Smooth muscle cell (in vitro differentiated cells): Measurements from ENCODE around the gene RNF2. TPM values are rescaled to one million over a fixed set of nuclear protein-coding genes. Genes with fewer than 3 reads are reported as not detected.
"Not testable (repeated sequence)": the region's sequence is repeated elsewhere in the genome, so short reads cannot be mapped to it uniquely, and the experiment has no call there.

ENCODE experiments used
- DNase-seq: peaks from one replicate; lab custom pipeline; 2025; ENCODE audit not compliant: unreplicated experiment; lab: John Stamatoyannopoulos, UW
- H2AFZ ChIP-seq: fragments of 200-600 bp; sonication (generic); 2 replicates; pipeline ENCODE4 v1.6.0; 2016; ENCODE audit warnings: antibody characterized with exemption, low read depth, mild to moderate bottlenecking
- H3F3A ChIP-seq: fragments of 200-600 bp; sonication (generic); 2 replicates; pipeline ENCODE4 v1.6.0; 2017; ENCODE audit warnings: antibody characterized with exemption, low read depth
- H3K27ac ChIP-seq: fragments of 200-600 bp; sonication (generic); 2 replicates; pipeline ENCODE4 v1.5.1; 2016; ENCODE audit warnings: low read depth, mild to moderate bottlenecking
- H3K27me3 ChIP-seq: fragments of 200-600 bp; sonication (generic); 2 replicates; pipeline ENCODE4 v1.6.1; 2016; ENCODE audit warnings: low read depth, mild to moderate bottlenecking
- H3K36me3 ChIP-seq: fragments of 200-600 bp; sonication (generic); 2 replicates; pipeline ENCODE4 v1.5.1; 2016; ENCODE audit warnings: low read depth
- H3K4me1 ChIP-seq: fragments of 200-600 bp; sonication (generic); 2 replicates; pipeline ENCODE4 v1.5.1; 2016; ENCODE audit warnings: low read depth
- H3K4me2 ChIP-seq: fragments of 200-600 bp; sonication (generic); 2 replicates; pipeline ENCODE4 v1.6.0; 2016; ENCODE audit warnings: mild to moderate bottlenecking
- H3K4me3 ChIP-seq: fragments of 200-600 bp; sonication (generic); 2 replicates; pipeline ENCODE4 v1.5.1; 2016; ENCODE audit warnings: mild to moderate bottlenecking
- H3K79me2 ChIP-seq: fragments of 200-600 bp; sonication (generic); 2 replicates; pipeline ENCODE4 v1.6.0; 2016; ENCODE audit warnings: low read depth, mild to moderate bottlenecking
- H3K9ac ChIP-seq: fragments of 200-600 bp; sonication (generic); 2 replicates; pipeline ENCODE4 v1.6.0; 2016; ENCODE audit warnings: low read depth
- H3K9me3 ChIP-seq: fragments of 200-600 bp; sonication (generic); replicated peaks from 2 replicates; pipeline ENCODE4 v1.5.1; 2016; ENCODE audit warnings: low read depth
- H4K20me1 ChIP-seq: fragments of 200-600 bp; sonication (generic); 2 replicates; pipeline ENCODE4 v1.6.0; 2016; ENCODE audit warnings: low read depth
- WGBS: methylation state at CpG from one replicate; pipeline ENCODE4 v1.1.7; 2016; ENCODE audit warnings: low lambda C conversion rate; 5-methylcytosine and 5-hydroxymethylcytosine counted together
- polyA plus RNA-seq: library from polyadenylated mRNA; unstranded; fragments of >200 nt; fragmentation: Nextera tagmentation; extraction: Ambion mirVana; gene quantifications from 2 replicates; pipeline ENCODE4 v1.2.1, GENCODE V29; 2016
- total RNA-seq: library from RNA; depleted of rRNA; stranded (reverse); fragments of >200 nt; gene quantifications from 2 replicates; pipeline ENCODE4 v1.2.3, GENCODE V29; 2014
- TF ChIP-seq, protein P1 (sequence below): fragments of 200-600 bp; sonication (generic); IDR thresholded peaks from 2 replicates; pipeline ENCODE4 v1.5.1; 2017; ENCODE audit warnings: borderline replicate concordance, mild to moderate bottlenecking, antibody characterized with exemption; ENCODE audit not compliant: insufficient read depth, poor library complexity, severe bottlenecking

RNF2 gene
- total and polyA plus RNA-seq, 2 experiments from 2014 or later = 34.6 to 41.2 TPM

DNA sequence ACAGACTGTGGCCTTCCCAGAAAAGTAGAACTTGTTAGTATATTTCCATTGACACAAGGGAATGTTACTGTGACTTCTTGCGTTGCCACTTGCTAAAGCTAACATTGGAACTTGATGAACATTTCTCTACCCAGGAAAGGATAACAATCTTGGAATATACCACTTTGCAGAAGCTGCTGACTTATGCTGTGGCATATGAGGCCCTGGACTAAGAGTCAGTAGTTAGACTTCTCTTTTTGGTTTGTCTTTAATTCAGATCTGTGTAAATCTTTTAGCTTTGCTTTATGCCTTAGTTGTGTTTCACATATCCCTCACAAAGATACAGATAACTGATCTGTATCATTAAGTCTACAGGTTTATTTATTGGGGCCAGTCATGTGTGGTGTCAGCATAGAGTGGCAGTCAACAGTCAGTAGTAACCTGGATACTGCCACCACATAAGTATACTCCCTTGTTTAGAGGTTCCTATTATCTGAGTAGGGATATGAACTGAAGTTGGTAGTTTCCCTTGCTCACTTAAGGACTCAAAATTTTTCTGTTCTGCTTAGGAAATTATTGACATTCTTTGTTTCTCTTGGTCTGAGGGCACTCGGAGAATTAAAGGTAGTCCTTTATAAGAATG is 14.7 kb downstream of the RNF2 start:
- no peak overlapping the region for H2AFZ ChIP-seq
- no peak overlapping the region for H3K9ac ChIP-seq
- DNase-seq = no peak
- no peaks in the 10 kb centered on the region for H3K9me3 ChIP-seq
- H3K79me2 ChIP-seq = peaks cover 98% of the 10 kb centered on the region
- H3F3A ChIP-seq = no peaks in the 10 kb centered on the region
- H4K20me1 ChIP-seq = peaks cover 98% of the 10 kb centered on the region
- H3K4me1 ChIP-seq = peaks cover 17% of the 10 kb centered on the region
- H3K4me3 ChIP-seq = no peak overlapping the region
- H3K27ac ChIP-seq = no peak overlapping the region
- no peaks in the 10 kb centered on the region for H3K27me3 ChIP-seq
- H3K4me2 ChIP-seq = no peak overlapping the region
- TF ChIP-seq, protein P1, sequence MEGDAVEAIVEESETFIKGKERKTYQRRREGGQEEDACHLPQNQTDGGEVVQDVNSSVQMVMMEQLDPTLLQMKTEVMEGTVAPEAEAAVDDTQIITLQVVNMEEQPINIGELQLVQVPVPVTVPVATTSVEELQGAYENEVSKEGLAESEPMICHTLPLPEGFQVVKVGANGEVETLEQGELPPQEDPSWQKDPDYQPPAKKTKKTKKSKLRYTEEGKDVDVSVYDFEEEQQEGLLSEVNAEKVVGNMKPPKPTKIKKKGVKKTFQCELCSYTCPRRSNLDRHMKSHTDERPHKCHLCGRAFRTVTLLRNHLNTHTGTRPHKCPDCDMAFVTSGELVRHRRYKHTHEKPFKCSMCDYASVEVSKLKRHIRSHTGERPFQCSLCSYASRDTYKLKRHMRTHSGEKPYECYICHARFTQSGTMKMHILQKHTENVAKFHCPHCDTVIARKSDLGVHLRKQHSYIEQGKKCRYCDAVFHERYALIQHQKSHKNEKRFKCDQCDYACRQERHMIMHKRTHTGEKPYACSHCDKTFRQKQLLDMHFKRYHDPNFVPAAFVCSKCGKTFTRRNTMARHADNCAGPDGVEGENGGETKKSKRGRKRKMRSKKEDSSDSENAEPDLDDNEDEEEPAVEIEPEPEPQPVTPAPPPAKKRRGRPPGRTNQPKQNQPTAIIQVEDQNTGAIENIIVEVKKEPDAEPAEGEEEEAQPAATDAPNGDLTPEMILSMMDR = no peak
- no peaks in the 10 kb centered on the region for H3K36me3 ChIP-seq
- WGBS = 97% methylated on average over 2 of the region's 2 CpGs

DNA sequence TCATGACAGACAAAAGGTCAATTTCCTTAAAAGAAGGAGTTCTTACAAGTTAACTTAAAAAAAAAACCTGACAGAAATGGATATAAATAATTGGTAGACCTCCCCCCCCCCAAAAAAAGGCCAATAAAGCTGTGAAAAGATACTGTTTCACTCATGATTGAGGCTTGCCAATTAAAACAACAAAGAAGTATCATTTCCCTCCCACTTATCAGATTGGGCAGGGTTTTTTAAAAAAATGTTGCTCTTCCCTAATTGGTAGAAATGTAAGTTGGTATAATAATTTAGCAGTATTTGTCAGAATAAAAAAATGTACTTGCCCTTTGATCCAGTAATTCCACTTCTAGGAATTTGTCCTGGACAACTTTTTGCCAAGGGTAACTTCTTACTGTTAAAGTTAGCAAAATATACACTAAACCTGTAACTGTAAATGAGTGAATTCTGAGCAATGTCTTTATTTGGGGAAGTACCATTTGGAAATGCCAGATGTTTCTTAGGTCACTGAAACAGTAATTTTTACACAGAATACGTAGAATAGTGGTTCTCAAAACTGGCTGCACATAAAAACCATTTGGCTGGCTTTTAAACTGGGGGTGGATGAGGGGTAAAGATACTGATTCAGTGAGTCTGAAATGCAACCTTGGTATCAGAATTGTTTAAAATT is 17.5 kb downstream of the RNF2 start:
- H3K4me1 ChIP-seq = peaks cover 12% of the 10 kb centered on the region
- H3K9me3 ChIP-seq = no peaks in the 10 kb centered on the region
- H3K27me3 ChIP-seq = no peaks in the 10 kb centered on the region
- no peak overlapping the region for H2AFZ ChIP-seq
- TF ChIP-seq, protein P1 = no peak
- H3K27ac ChIP-seq = no peak overlapping the region
- H3K79me2 ChIP-seq = peaks cover 96% of the 10 kb centered on the region
- no peak overlapping the region for H3K4me3 ChIP-seq
- H3K36me3 ChIP-seq = no peaks in the 10 kb centered on the region
- no peak for DNase-seq
- 83% methylated on average over 1 of the region's 1 CpG for WGBS
- no peak overlapping the region for H3K9ac ChIP-seq
- H3F3A ChIP-seq = no peaks in the 10 kb centered on the region
- peaks cover 95% of the 10 kb centered on the region for H4K20me1 ChIP-seq
- no peak overlapping the region for H3K4me2 ChIP-seq

DNA sequence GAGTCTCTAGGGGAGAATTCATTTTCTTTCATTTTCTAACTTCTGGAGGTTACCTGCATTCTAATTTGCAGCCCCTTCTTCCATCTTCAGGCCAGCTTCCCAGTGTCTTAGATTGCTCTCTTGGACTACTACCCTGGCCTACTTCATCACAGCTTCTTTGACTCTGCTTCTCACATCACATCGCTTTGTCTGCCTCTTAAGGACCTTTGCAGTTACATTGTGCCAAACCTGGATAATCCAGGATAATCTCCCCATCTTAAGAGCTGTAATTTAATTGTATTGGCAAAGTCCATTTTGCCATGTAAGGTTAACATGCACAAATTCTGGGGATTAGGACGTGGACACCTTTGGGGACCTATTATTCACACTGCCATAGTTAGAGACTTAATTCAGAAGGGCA is 18.4 kb downstream of the RNF2 start:
- Histone ChIP-seq H3K27ac (no peak overlapping the region), H3K4me2 (no peak overlapping the region)
- 100% methylated on average over 2 of the region's 2 CpGs for WGBS

DNA sequence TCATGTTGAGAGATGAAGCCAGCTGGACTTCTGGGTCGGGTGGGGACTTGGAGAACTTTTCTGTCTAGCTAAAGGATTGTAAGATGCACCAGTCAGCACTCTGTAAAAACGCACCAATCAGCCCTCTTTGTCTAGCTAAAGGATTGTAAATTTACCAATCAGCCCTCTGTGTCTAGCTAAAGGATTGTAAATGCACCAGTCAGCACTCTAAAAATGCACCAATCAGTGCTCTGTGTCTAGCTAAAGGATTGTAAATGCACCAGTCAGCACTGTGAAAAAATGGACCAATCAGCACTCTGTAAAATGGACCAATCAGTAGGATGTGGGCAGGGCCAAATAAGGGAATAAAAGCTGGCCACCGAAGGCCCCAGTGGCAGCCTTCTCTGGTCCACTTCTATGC is 19.6 kb downstream of the RNF2 start:
- DNase-seq, H2AFZ ChIP-seq, H3K4me2 ChIP-seq, H3K9me3 ChIP-seq, H3K9ac ChIP-seq, H3K27me3 ChIP-seq, H3F3A ChIP-seq, H3K36me3 ChIP-seq, H3K4me1 ChIP-seq, H3K4me3 ChIP-seq, H3K27ac ChIP-seq: not testable (repeated sequence)
- 95% methylated on average over 3 of the region's 3 CpGs for WGBS
- H4K20me1 ChIP-seq = peaks cover 94% of the 10 kb centered on the region
- H3K79me2 ChIP-seq = peaks cover 95% of the 10 kb centered on the region

More for the DNA sequence above, 18.4 kb downstream of the RNF2 start:
- Histone ChIP-seq H2AFZ (no peak overlapping the region), H3K9ac (no peak overlapping the region), H3F3A (no peaks in the 10 kb centered on the region), H4K20me1 (peaks cover 95% of the 10 kb centered on the region), H3K27me3 (no peaks in the 10 kb centered on the region), H3K79me2 (peaks cover 96% of the 10 kb centered on the region), H3K4me1 (peaks cover 6% of the 10 kb centered on the region), H3K9me3 (no peaks in the 10 kb centered on the region), H3K36me3 (no peaks in the 10 kb centered on the region), H3K4me3 (no peak overlapping the region)
- DNase-seq = no peak
- TF ChIP-seq, protein P1 = no peak
